SW480 (cell line): ENCODE results near the gene PRR5L.
"Not testable (repeated sequence)": the region's sequence is repeated elsewhere in the genome, so short reads cannot be mapped to it uniquely, and the experiment has no call there.

Source experiments
- DNase-seq: peaks from one replicate; pipeline ENCODE4 v3.0.0-alpha.2; 2016; ENCODE audit warnings: low spot score

PRR5L gene

DNA sequence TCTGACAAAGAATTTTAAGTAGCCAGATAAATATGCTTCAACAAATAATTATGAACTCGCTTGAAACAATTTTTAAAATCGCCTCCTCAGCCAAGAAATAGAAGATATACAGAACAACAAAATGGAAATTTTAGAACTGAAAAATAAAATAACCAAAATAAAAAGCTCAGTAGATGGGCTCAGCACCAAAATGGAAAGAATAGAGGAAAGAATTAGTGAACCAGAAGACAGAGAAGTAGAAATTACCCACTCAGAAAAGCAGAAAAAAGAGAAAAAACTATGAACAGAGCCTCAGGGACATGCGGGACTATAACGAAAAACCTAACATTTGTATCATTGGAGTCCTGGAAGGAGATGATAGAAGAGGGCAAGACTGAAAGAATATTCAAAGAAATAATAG is 14.2 kb upstream of the PRR5L start:
- no peak for DNase-seq

- no peak for DNase-seq
These were observed 13.2 kb upstream of the PRR5L start for GRCh38 chr11:36282926-36283325.

- no peak for DNase-seq
These were observed 7.5 kb upstream of the PRR5L start for GRCh38 chr11:36288442-36289225.

DNA sequence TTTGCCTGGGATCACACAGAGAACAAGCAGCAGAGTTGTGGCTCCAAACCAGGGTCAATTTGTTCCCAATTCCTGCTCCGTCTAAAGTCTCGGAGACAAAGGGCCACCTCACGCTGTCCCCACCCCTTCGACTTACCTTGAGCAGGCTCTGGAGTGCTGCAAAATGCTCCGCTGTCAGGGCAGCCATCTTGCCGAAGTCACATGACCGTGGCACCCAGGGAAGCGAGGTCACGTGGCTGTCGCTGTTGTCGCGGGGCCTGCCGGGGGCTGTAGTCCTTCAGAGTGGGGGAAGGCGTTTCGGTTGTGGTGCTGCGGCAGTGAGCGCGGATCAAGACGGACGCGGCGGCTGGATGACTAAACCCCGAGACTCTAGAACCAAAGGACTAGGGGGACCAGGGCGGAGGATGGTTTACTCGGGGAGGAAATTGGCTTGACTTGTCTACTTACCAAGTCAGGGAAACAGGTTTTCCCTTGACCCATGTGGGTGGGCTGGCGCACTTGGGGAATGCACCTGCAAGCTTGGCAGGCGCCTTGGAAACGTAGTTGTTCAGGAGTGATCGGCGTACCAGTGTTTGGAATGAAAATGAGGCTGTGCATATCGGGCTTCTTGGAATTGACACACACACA is 6.7 kb upstream of the PRR5L start, which contains the start of gene COMMD9:
TSS of gene COMMD9 (minus strand) at position 199 of the 627 bp plus-strand sequence. CDS start at position 187, 12 bp downstream.
- peak; percentile 95 for DNase-seq

DNA sequence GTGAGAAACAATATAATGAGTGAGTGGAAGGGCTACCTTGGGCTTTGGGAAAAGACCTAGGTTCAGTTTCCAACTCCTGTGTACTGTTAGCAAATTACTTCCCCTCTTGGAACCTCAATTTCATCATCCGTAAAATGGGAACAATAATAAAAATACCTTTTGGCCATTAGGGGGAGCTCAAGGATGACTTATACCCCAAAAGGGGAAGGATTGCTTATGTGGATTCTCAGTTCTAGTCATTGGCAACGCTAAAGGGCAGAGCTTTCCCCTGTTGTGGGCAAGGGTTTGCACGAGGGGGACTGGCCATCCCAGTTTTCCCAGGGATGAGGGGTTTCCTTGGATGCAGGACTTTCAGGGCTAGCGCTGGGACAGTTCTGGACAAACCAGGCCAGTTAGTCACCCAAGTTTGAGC is 3.8 kb upstream of the PRR5L start:
- peak; percentile 43 for DNase-seq

GRCh38 chr11:36296884-36297543 is 926 bp downstream of the PRR5L start:
- DNase-seq, result no peak

GRCh38 chr11:36300650-36301049 is 4.6 kb downstream of the PRR5L start:
- DNase-seq, result no peak

DNA sequence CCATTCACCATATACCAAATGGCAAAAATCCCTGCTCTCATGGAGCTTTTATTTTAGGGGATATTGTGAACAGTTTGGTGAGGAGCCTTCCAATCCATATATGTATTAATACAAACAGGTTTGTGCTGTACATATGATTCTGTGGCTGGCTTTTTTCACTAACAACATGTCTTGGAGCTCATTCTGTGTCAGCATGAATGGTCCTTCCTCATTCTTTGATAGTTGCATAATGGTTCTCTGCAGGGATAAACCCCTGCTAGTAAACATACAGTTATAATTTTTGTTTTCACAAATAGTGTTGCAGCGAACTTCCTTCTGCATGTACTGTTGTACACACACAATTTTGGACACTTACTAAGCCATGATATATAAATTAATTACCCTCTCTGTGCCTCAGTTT is 8.3 kb downstream of the PRR5L start:
- DNase-seq, result no peak

DNA sequence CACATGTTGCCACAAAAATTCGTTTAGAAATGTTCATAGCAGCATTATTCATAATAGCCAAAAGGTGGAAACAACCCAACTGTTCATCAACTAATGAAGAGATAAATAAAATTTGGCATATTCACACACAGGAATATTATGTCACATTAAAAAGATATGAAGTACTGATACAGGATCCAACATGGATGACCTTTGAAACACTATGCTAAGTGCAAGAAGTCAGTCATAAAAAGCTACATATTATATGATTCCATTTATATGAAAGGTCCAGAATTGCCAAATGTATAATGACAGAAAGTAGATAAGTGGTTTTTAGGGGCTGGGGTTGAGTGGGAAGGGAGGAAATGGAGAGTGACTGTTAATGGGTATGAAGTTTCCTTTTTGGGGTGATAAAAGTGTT is 9.0 kb downstream of the PRR5L start:
- DNase-seq, result no peak

GRCh38 chr11:36306888-36307287 is 10.8 kb downstream of the PRR5L start:
- DNase-seq, result peak; percentile 11

DNA sequence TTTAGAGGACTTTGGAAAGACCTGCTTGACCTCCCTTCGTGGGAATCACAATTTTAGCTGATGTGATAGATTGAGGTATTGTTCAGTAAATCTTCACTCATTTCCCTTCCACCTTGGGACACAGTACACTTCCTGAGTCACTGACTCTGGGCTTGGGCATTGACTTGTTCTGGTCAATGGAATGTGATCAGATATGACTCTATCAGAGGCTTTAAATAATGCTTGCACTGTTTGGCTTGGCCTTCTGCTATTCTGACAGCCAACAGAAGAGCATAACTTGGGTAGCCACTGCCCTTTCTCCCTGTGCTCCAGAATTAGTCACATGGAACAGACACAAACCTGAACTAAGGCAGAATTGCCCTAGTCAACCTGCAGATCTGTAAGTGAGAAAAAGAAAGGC is 12.5 kb downstream of the PRR5L start:
- DNase-seq, result no peak

DNA sequence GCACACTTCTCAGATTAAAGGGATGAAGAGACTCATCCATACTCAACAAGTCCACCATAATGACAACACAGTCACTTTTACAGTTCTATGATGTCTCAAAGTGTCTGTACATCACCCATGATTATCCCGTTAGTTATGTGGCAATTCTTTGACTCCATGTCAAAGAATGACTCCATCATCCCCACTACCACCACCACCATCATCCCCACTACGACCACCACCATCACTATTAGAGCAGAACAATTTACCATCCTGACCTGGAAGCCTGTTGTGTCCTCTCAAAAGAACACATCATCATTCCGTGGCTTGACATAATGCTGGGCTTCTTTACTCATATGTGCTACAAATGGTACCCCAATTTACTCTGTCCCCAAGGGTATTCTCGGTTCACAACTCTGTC is 13.7 kb downstream of the PRR5L start:
- DNase-seq, result no peak

DNA sequence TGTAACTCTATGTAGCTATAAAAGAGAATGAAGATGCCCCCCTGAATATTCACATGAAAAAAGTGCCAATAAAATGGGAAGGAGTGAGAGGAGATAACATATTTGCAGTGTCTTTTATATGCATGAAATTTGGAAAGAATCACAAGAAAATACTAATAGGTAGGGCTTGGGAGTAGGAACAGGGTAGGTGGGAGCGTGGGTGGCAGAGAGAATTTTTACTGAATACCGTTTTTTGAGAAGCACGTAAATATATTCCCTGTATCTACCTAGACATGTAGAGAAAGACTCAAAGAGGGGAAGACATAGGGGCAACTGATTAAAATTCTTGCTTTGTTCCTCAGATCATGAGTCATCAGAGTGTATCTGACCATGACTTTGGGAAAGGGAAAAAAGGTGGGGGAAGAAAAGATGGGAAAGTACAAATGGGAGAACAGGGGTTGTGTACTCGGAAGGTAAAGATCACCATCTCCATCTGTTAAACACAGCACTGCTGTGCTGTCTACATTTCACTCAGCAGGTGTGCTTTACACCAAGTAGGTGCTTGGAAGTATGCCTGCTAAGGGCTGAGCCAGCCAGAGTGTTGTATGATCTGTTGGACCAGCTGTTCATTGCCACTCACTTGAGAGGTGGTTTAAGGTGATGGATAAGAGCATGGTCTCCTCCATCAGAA is 16.0 kb downstream of the PRR5L start:
- peak; percentile 51 for DNase-seq

GRCh38 chr11:36312611-36313472 is 16.8 kb downstream of the PRR5L start:
- DNase-seq, result peak; percentile 52

- no peak for DNase-seq
These were observed 17.8 kb downstream of the PRR5L start for GRCh38 chr11:36313750-36314433.

DNA sequence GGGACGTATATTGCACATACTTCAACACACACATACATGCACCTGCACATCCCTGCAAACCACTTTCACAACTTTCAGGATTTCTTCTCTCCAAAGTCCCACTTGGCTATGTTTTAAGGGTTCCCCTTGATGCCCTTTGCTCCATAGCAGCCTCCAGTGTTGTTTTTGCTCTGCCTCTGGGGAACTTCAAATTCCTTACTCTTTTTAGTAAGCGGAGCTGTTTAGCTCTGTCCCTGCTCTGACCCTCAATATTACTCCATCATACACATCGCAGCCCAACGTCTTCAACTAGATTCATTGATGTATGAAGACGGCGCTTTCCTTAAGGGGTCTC is 18.3 kb downstream of the PRR5L start:
- DNase-seq, result no peak

DNA sequence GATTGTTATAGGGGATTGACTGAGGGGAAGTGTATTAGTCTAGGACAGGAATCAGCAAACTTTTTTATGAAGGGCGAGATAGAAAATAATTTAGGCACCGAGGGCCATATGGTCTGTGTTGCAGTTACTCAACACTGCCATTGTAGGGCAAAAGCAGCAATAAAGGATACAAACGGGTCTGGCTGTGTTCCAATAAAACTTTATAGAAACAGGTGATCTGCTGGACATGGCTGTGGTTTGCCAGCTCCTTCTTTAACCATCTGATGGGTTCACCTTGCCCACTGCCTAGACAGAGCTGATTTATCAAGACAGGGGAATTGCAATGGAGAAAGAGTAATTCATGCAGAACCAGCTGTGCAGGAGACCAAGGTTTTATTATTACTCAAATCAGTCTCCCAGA is 20.0 kb downstream of the PRR5L start:
- DNase-seq, result peak; percentile 9

- DNase-seq, result no peak
These were observed 21.9 kb downstream of the PRR5L start for GRCh38 chr11:36317992-36318391.

DNA sequence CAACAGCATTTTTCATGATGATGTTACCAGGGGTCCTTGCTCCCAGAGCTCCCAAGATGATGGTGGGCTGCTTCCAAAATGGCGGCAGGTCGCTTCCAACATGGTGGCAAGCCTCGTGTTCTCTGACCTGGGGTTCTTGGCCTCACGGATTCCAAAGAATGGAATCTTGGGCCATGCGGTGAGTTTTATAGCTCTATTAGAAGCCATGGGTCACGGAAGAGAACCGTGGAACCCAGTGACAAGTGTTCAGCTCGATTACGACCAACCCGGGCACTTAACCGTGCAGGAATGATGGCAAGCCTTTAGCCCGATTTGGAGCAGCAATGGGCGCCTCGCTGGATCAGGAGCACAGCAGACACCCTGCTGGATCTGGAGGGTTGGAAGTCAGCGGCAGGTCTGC is 28.9 kb downstream of the PRR5L start:
- DNase-seq, result not testable (repeated sequence)

DNA sequence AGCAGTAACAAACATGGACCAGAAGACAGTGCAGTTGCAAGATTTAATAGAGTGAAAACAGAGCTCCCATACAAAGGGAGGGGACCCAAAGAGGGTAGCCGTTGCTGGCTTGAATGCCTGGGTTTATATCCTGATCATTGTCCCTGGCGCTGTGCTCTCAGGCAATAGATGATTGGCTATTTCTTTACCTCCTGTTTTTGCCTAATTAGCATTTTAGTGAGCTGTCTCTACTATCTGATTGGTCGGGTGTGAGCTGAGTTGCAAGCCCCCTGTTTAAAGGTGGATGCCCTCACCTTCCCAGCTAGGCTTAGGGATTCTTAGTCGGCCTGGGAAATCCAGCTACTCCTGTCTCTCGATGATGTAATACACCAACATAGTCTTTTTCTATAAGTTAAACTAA is 29.3 kb downstream of the PRR5L start:
- DNase-seq, result not testable (repeated sequence)
